Measurements from ENCODE around the gene USP3. TPM values are rescaled to one million over a fixed set of nuclear protein-coding genes. Genes with fewer than 3 reads are reported as not detected.

USP3 gene
- total and polyA plus RNA-seq, 2 donors (not counting 3 experiments of a cell fraction or from before 2014, with no cell fraction given) = 18.8 to 52.4 TPM

DNA sequence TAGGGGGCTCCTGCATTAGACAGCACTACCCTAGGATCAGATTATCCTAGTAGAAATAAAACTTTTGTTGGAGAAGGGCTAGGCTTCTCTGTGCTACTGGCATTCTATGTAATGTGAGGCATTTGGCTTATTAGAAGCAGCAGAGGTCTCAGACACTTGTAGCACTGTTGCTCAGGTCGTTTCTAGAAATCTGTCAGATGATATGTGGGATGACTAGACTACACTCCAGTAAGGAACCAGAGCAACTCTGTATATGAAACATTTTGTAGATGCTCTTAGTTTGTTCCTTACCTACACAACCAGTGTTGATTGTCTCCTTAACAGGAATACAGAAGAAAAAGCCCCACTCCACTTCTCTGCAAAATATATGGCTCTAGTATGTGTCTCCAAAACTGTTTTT, 70.9 kb downstream of the USP3 start:
- FAIRE-seq (no peak), DNase-seq (ENCODE audit: low read depth, low spot score) (no peak)
- H4K20me1 ChIP-seq (replicated peaks; ENCODE audit: control insufficient read depth, extremely low read depth, insufficient read depth, low read length) = no peaks in the 10 kb centered on the region
- H2AFZ ChIP-seq (ENCODE audit: low read depth, low read length) = no peak overlapping the region
- no peaks in the 10 kb centered on the region for H3K79me2 ChIP-seq (ENCODE audit: control insufficient read depth, insufficient read depth, low read length)
- intact Hi-C loops (cut with micrococcal nuclease) (no loop called here), dilution Hi-C loops (cut with MboI; ENCODE audit: extremely low pct_ligation_motif_present, low sequenced_read_pairs) (no loop called here)
- no peak overlapping the region for H3K9ac ChIP-seq (replicated peaks; ENCODE audit: extremely low read depth, insufficient read depth, low read length)
- ChIA-PET POLR2A (no interaction called here), CTCF (interaction anchor here (0.8 to 1.6 kb wide), 5 partner anchors 13 to 109 kb away, joined by 3 to 5 read pairs (median 4); no protein-coding TSS in a partner anchor)
- no TSS peak for BruUV-seq (replicated peaks)
- H3K4me1 ChIP-seq (ENCODE audit: control insufficient read depth, extremely low read depth, insufficient read depth, low read length) = peaks cover 7% of the 10 kb centered on the region
- no peaks in the 10 kb centered on the region for H3K9me1 ChIP-seq (replicated peaks; ENCODE audit: control insufficient read depth, extremely low read depth, insufficient read depth, low read length)
- H3K9me3 ChIP-seq (replicated peaks; ENCODE audit: control insufficient read depth, insufficient read depth, low read length) = no peaks in the 10 kb centered on the region
- H3K36me3 ChIP-seq (ENCODE audit: control insufficient read depth in 2 of 2, extremely low read depth in 1 of 2, insufficient read depth in 2 of 2, low read length in 2 of 2) = peaks cover 0 to 3% of the 10 kb centered on the region in 2 experiments
- no peak overlapping the region for H3K4me2 ChIP-seq (ENCODE audit: insufficient read depth, low read length)
- no peak overlapping the region for H3K4me3 ChIP-seq (replicated peaks in 1 of 3; ENCODE audit: insufficient read depth in 1 of 3, low read depth in 1 of 3, low read length in 3 of 3)
- TF ChIP-seq JUN (IDR thresholded peaks at IDR 0.05; ENCODE audit: borderline replicate concordance, insufficient read depth, insufficient read length, low read depth) = no peak
- no peak for TF ChIP-seq POLR2AphosphoS5 (IDR thresholded peaks at IDR 0.05; ENCODE audit: insufficient read depth, low read depth, low read length)
- no peak for TF ChIP-seq CTCF (IDR thresholded peaks at IDR 0.05; ENCODE audit: extremely low read depth in 1 of 2, insufficient read depth in 1 of 2, low read depth in 1 of 2, low read length in 2 of 2)
- TF ChIP-seq POLR2A (IDR thresholded peaks at IDR 0.05; ENCODE audit: low read depth, low read length) = no peak
- TF ChIP-seq GATA2 (IDR thresholded peaks at IDR 0.05; ENCODE audit: insufficient read depth, insufficient read length, low read depth, low read length) = no peak
- TF ChIP-seq MAX (IDR thresholded peaks at IDR 0.05; ENCODE audit: insufficient read depth, insufficient read length) = no peak
- no peak for TF ChIP-seq MYC (IDR thresholded peaks at IDR 0.05; ENCODE audit: low read depth, low read length)
- no peak for TF ChIP-seq EZH2 (IDR thresholded peaks at IDR 0.05; ENCODE audit: borderline replicate concordance, low read depth, low read length, severe bottlenecking)
- TF ChIP-seq FOS (IDR thresholded peaks at IDR 0.05; ENCODE audit: borderline replicate concordance, insufficient read depth, low read length) = no peak
- H3K27me3 ChIP-seq (ENCODE audit: control insufficient read depth in 2 of 2, insufficient read depth in 2 of 2, low read length in 2 of 2) = no peaks in the 10 kb centered on the region
- H3K27ac ChIP-seq (ENCODE audit: insufficient read depth, low read depth, low read length) = no peak overlapping the region

Measured in endothelial cell of umbilical vein (primary cell).